HEK293 (cell line): ENCODE results near the gene ADCYAP1R1.

Experiments used
- CTCF ChIA-PET: fragments of 350-600 bp; formaldehyde crosslinking; extraction: SDS; loops from one replicate; lab custom pipeline; 2021; ENCODE audit warnings: antibody characterized with exemption; lab: Yijun Ruan, JAX
- POLR2A ChIA-PET: fragments of 300-600 bp; formaldehyde crosslinking; extraction: SDS; loops from one replicate; lab custom pipeline; 2020; ENCODE audit warnings: antibody characterized with exemption, inconsistent platforms; lab: Yijun Ruan, JAX
- H3K27ac ChIP-seq: fragments of 200-500 bp; sonication (Bioruptor generic); 2 replicates; pipeline ENCODE4 v1.5.1; 2014; ENCODE audit warnings: low read depth, low read length, control low read depth, inconsistent platforms; ENCODE audit errors: extremely low read depth
- H3K36me3 ChIP-seq, 2 experiments: fragments of 200-500 bp in 1 of 2; sonication (Bioruptor generic) in 1 of 2; 1 replicate in 1 of 2; 2 replicates in 1 of 2; pipeline ENCODE4 v1.5.1; 2014 to 2017; ENCODE audit warnings: inconsistent platforms in 2 of 2, low read length in 2 of 2; ENCODE audit not compliant: control insufficient read depth in 2 of 2, insufficient read depth in 1 of 2
- H3K4me1 ChIP-seq: fragments of 200-500 bp; sonication (Bioruptor generic); 2 replicates; pipeline ENCODE4 v1.5.1; 2014; ENCODE audit warnings: mild to moderate bottlenecking, low read length, inconsistent platforms; ENCODE audit not compliant: control insufficient read depth, insufficient read depth
- H3K4me3 ChIP-seq: 2 replicates; pipeline ENCODE4 v1.5.1; 2011; ENCODE audit warnings: low read depth, mild to moderate bottlenecking, control low read depth, low read length, moderate library complexity
- H3K9me3 ChIP-seq: fragments of 200-500 bp; sonication (Bioruptor generic); 2 replicates; pipeline ENCODE4 v1.5.1; 2014; ENCODE audit warnings: low read depth, low read length, inconsistent platforms; ENCODE audit not compliant: control insufficient read depth, insufficient read depth
- KLF10 ChIP-seq: fragments of 450-650 bp; IDR thresholded peaks from 2 replicates; pipeline ENCODE4 v1.5.1; 2018; ENCODE audit warnings: missing biosample characterization, mild to moderate bottlenecking, missing genetic modification characterization
- KLF8 ChIP-seq: fragments of 450-650 bp; formaldehyde crosslinking; IDR thresholded peaks from 2 replicates; pipeline ENCODE4 v1.5.1; 2016; ENCODE audit warnings: missing biosample characterization, missing genetic modification characterization
- MZF1 ChIP-seq: fragments of 450-650 bp; formaldehyde crosslinking; IDR thresholded peaks from 2 replicates; pipeline ENCODE4 v1.5.1; 2017; ENCODE audit warnings: missing biosample characterization, missing genetic modification characterization, borderline replicate concordance
- PRDM6 ChIP-seq: fragments of 450-650 bp; formaldehyde crosslinking; IDR thresholded peaks from 2 replicates; pipeline ENCODE4 v1.5.1; 2017; ENCODE audit warnings: missing biosample characterization, missing genetic modification characterization
- SCRT2 ChIP-seq: fragments of 450-650 bp; formaldehyde crosslinking; IDR thresholded peaks from 2 replicates; pipeline ENCODE4 v1.5.1; 2016; ENCODE audit warnings: missing biosample characterization, missing genetic modification characterization
- SETDB1 ChIP-seq: IDR thresholded peaks from one replicate; pipeline ENCODE4 v1.6.1; 2017; ENCODE audit warnings: mild to moderate bottlenecking, low read length, moderate library complexity, mixed read lengths; ENCODE audit not compliant: insufficient read length
- SP7 ChIP-seq: fragments of 450-650 bp; formaldehyde crosslinking; IDR thresholded peaks from 2 replicates; pipeline ENCODE4 v1.5.1; 2016; ENCODE audit warnings: missing biosample characterization, missing genetic modification characterization
- ZBTB17 ChIP-seq: fragments of 450-650 bp; formaldehyde crosslinking; IDR thresholded peaks from 2 replicates; pipeline ENCODE4 v1.5.1; 2016; ENCODE audit warnings: missing biosample characterization, missing genetic modification characterization
- ZBTB7A ChIP-seq: fragments of 450-650 bp; formaldehyde crosslinking; IDR thresholded peaks from 2 replicates; pipeline ENCODE4 v1.5.1; 2016; ENCODE audit warnings: low read depth, missing biosample characterization, missing genetic modification characterization
- ZNF121 ChIP-seq: fragments of 450-650 bp; formaldehyde crosslinking; IDR thresholded peaks from 2 replicates; pipeline ENCODE4 v1.5.1; 2016; ENCODE audit warnings: missing biosample characterization, missing genetic modification characterization
- ZNF175 ChIP-seq: fragments of 450-650 bp; formaldehyde crosslinking; IDR thresholded peaks from 2 replicates; pipeline ENCODE4 v1.5.1; 2016; ENCODE audit warnings: missing biosample characterization, missing genetic modification characterization
- ZNF23 ChIP-seq: fragments of 450-650 bp; formaldehyde crosslinking; IDR thresholded peaks from 2 replicates; pipeline ENCODE4 v1.5.1; 2016; ENCODE audit warnings: missing biosample characterization, missing genetic modification characterization, borderline replicate concordance
- ZNF292 ChIP-seq: fragments of 450-650 bp; formaldehyde crosslinking; IDR thresholded peaks from 2 replicates; pipeline ENCODE4 v1.5.1; 2016; ENCODE audit warnings: low read depth, missing biosample characterization, missing genetic modification characterization, borderline replicate concordance
- ZNF335 ChIP-seq: fragments of 450-650 bp; formaldehyde crosslinking; conservative IDR thresholded peaks from 2 replicates; pipeline ENCODE4 v1.5.1; 2016; ENCODE audit warnings: missing biosample characterization, missing genetic modification characterization
- ZNF362 ChIP-seq: fragments of 450-650 bp; formaldehyde crosslinking; IDR thresholded peaks from 2 replicates; pipeline ENCODE4 v1.5.1; 2016; ENCODE audit warnings: missing biosample characterization, missing genetic modification characterization
- ZNF391 ChIP-seq: fragments of 450-650 bp; formaldehyde crosslinking; IDR thresholded peaks from 2 replicates; pipeline ENCODE4 v1.5.1; 2016; ENCODE audit warnings: low read depth, missing biosample characterization, missing genetic modification characterization, borderline replicate concordance
- ZNF510 ChIP-seq: fragments of 450-650 bp; formaldehyde crosslinking; IDR thresholded peaks from 2 replicates; pipeline ENCODE4 v1.5.1; 2018; ENCODE audit warnings: mild to moderate bottlenecking, missing genetic modification characterization, missing biosample characterization; ENCODE audit not compliant: insufficient replicate concordance
- ZNF660 ChIP-seq: fragments of 450-650 bp; IDR thresholded peaks from 2 replicates; pipeline ENCODE4 v1.5.1; 2018; ENCODE audit warnings: missing biosample characterization, mild to moderate bottlenecking, missing genetic modification characterization
- ZNF664 ChIP-seq: fragments of 450-650 bp; formaldehyde crosslinking; IDR thresholded peaks from 2 replicates; pipeline ENCODE4 v1.5.1; 2016; ENCODE audit warnings: missing biosample characterization, missing genetic modification characterization
- ZNF747 ChIP-seq: fragments of 450-650 bp; formaldehyde crosslinking; IDR thresholded peaks from 2 replicates; pipeline ENCODE4 v1.5.1; 2016; ENCODE audit warnings: missing biosample characterization, missing genetic modification characterization
- ZNF777 ChIP-seq: fragments of 450-650 bp; formaldehyde crosslinking; IDR thresholded peaks from 2 replicates; pipeline ENCODE4 v1.5.1; 2017; ENCODE audit warnings: missing biosample characterization, missing genetic modification characterization, borderline replicate concordance
- ZNF837 ChIP-seq: fragments of 450-650 bp; formaldehyde crosslinking; IDR thresholded peaks from 2 replicates; pipeline ENCODE4 v1.5.1; 2016; ENCODE audit warnings: missing biosample characterization, missing genetic modification characterization
- ZNF843 ChIP-seq: fragments of 450-650 bp; formaldehyde crosslinking; IDR thresholded peaks from 2 replicates; pipeline ENCODE4 v1.5.1; 2016; ENCODE audit warnings: missing biosample characterization, missing genetic modification characterization

The ADCYAP1R1 gene

GRCh38 chr7:31046723-31047122, 5.4 kb upstream of the ADCYAP1R1 start:
- ChIA-PET CTCF (no interaction called here), POLR2A (no interaction called here)
- Histone ChIP-seq H3K9me3 (no peaks in the 10 kb centered on the region), H3K27ac (no peak overlapping the region), H3K36me3 (no peaks in the 10 kb centered on the region), H3K4me3 (no peak overlapping the region), H3K4me1 (no peaks in the 10 kb centered on the region)
- no peak for TF ChIP-seq KLF10 (tag by site-specific recombination)
- TF ChIP-seq ZNF837 (tag by site-specific recombination), result no peak
- TF ChIP-seq ZNF664 (tag by site-specific recombination), result no peak
- no peak for TF ChIP-seq ZNF660 (tag by site-specific recombination)
- TF ChIP-seq ZNF175 (tag by site-specific recombination), result no peak
- no peak for TF ChIP-seq ZNF121
- no peak for TF ChIP-seq SCRT2 (tag by site-specific recombination)
- no peak for TF ChIP-seq MZF1 (tag by site-specific recombination)
- TF ChIP-seq PRDM6 (tag by site-specific recombination), result no peak
- TF ChIP-seq SP7 (tag by site-specific recombination), result no peak

- ChIA-PET POLR2A (no interaction called here), CTCF (interaction anchor here (1.1 kb wide), 1 partner anchor 75 kb away, joined by 4 read pairs; no protein-coding TSS in a partner anchor)
- Histone ChIP-seq H3K4me3 (no peak overlapping the region), H3K4me1 (no peaks in the 10 kb centered on the region), H3K27ac (no peak overlapping the region), H3K9me3 (no peaks in the 10 kb centered on the region), H3K36me3 (no peaks in the 10 kb centered on the region)
- TF ChIP-seq ZNF335 (tag by site-specific recombination) (no peak), ZBTB17 (no peak), ZNF510 (no peak), ZNF777 (tag by site-specific recombination) (no peak), ZNF362 (tag by site-specific recombination) (no peak), ZNF391 (tag by site-specific recombination) (no peak), KLF8 (no peak), ZNF660 (tag by site-specific recombination) (no peak), ZNF292 (tag by site-specific recombination) (no peak), PRDM6 (tag by site-specific recombination) (no peak), ZBTB7A (tag by site-specific recombination) (no peak), ZNF843 (no peak), SETDB1 (no peak), ZNF23 (tag by site-specific recombination) (no peak), ZNF747 (no peak)
Measured at GRCh38 chr7:31047313-31048146, 4.6 kb upstream of the ADCYAP1R1 start.
